Skin of body (tissue), 2 donors: ENCODE results near the gene TSACC. TPM values are rescaled to one million over a fixed set of nuclear protein-coding genes. Genes with fewer than 3 reads are reported as not detected.

Experiments used
- DNase-seq: peaks from one replicate; lab custom pipeline; 2025; lab: John Stamatoyannopoulos, UW
- total RNA-seq: library from RNA; depleted of rRNA; stranded (reverse); fragments of >200 nt; gene quantifications from one replicate; pipeline ENCODE4 v1.2.3, GENCODE V29; 2014

The TSACC gene
- total RNA-seq, 1 donor from 2014 or later = not detected

DNA sequence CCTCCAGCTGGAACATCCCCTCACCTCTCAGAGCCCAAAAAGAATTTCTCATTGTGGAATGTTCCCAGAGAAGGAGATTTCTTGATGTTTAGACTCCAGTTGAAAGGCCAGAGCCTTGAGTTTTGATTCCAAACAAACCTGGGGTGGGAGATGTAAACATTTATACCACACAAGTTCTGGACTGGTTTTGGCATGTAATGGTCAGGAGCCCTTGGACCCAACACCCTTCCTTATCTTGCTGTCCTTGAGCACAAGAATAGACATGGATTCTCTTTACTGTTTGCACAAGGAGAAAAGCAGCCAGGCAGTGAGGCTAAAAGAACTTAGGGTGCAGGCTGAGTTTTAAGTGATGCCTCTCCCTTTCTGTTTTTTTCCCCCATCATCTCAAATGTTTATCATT lies 35.2 kb downstream of the TSACC start:
- no peak for DNase-seq

DNA sequence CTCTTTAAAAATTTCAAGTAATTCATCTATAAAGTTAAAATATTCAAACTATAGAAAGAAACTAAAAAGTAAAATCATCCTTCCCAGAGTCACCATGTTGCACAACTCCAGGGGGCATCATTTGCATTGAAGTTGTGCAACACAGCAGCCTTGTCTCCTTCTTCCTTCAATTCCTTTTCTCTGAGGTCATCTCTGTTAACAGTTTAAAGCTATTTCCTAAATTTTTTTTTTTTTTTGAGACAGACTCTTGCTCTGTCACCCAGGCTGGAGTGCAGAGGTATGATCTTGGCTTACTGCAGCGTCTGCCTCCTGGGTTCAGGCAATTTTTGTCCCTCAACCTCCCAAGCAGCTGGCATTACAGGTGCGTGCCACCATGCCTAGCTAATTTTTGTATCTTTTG lies 37.8 kb downstream of the TSACC start:
- DNase-seq = no peak

DNA sequence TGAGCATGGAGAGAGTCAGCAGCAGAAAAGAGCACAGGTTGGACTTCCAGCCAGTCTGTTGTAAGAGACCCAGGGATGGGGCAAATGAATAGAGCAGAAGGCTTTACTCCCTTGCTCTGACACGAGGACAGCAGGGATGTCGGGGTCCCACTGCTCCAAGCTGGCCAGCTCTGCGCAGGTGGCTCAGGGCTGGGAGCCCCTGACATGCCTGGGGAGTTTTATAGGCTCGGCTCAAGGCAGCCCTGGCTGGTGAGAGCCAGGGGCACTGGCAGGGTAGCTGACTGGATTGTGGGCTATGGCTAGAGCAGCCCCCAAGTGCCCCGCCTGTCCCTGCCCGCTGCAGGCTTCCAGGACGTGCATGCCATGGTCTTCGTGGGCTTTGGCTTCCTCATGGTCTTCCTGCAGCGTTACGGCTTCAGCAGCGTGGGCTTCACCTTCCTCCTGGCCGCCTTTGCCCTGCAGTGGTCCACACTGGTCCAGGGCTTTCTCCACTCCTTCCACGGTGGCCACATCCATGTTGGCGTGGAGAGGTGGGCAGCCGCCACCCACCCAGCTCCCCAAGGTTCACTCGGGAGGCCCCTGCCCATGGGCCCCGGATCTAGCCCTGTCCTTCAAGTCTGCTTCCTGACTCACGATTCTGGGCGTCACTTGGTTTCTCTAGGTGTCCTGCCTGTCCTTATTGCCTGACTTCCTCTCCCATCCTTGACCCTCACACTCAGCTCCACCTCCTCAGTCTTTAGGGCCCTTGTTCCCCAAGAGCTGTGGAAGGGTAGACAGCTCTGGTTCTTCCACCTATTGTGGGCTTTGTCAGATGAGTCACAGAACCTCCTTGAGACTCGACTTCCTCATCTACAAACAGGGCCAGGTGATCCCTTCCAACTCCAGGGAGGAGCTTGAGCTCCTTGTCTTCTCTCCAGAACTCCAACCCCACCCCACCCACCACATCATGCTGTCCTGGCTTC lies 38.9 kb downstream of the TSACC start:
- DNase-seq = no peak

DNA sequence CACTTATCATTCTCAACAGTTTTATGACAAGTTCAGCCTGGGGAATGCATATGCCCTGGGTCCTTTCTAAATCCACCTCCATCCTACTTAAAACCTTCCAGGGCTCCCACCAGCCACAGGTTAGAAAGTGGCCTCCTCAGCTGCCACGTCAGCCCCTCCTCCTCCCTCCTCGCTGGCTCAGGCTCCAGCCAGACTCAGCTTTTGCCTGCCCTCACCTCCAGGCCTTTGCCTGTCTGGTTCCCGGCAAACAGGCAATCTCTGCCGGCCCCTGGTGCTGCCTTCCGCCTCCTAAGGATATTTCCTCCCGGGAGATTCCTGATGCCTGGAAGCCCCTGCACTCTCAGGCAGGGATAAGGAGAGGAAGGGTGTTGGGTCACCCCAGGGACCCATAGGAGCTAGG lies 40.2 kb downstream of the TSACC start:
- DNase-seq = no peak

DNA sequence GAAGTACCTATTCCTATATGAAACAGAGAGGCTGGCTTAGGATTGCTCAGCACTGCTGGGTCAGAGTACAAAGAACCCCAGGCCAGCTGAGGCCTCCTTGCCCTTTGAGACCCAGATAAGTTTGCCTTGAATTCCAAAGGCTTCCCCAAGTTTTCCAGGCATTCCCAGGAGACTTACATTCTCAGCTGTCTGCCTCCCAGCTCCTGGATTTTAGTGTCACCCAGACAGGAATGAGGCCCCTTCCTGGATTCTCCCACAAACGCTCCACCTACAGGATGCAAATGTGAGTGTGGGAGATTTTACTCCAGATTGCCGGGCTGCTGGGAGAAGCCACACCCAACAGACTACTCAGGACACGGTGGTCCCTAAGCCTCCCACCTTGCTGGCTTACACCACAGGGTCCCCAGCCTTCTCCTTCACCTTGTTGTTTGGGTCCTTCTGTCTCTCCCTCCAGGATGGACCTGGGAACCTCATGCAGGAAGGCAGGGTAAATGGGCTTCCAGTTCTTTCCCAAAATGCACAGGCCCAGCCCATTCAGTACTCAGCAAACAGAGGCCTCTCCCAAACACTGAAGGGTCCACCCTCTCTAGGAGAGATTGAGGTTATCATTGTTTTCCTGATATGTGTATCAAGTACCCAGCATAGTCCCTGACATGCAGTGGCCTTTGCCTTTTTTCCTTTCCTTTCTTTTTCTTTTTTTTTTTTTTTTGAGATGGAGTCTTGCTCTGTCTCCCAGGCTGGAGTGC lies 41.3 kb downstream of the TSACC start:
- DNase-seq = no peak

DNA sequence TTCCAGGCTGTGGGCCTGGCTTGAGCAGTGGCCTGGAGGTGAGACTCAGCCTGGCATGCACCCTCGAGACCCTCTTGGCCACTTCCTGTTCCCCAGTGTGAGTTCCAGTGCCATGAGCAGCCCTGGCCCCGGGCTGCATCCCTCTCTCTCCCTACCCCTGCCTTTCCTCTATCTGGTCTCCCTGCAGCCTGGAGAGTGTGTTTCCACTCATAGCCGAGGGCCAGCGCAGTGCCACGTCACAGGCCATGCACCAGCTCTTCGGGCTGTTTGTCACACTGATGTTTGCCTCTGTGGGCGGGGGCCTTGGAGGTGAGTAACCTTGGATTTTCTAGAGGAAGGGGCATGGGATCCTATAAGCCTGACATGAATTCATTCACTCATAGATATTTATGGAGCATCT lies 44.2 kb downstream of the TSACC start:
- no peak for DNase-seq

DNA sequence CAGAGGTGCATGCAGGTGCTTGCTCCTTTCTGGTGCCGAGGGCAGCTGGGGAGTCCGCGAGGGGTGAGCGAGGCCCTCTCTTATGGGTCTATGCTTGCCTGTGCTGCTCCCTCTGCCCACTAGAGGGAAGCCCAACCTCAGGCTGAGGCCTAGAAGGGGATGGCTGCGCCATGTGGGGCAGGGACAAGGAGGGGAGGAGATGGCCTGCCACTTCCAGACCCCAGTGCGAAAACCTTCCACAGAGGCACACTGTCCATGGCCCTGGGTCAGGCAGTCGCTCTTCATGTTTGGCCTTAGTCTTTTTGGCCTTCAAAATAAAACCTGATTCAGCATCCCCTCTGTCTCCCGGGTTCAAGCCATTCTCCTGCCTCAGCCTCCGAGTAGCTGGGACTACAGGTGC lies 44.7 kb downstream of the TSACC start:
- DNase-seq = no peak

DNA sequence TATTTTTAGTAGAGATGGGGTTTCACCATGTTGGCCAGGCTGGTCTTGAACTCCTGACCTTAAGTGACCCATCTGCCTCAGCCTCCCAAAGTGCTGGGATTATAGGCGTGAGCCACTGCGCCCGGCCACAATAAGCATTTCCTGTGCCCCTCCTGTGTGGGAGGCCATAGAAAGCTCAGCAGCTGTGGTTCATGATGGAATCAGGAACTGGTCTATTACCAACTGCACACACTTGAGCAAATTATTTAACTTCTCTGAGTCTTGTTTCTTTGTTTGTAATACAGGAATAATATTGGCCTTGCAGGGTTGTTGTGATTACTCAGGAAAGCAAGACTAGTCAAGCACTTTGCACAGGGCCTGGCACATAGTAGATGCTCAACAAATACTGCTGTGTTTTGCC lies 45.7 kb downstream of the TSACC start:
- no peak for DNase-seq

DNA sequence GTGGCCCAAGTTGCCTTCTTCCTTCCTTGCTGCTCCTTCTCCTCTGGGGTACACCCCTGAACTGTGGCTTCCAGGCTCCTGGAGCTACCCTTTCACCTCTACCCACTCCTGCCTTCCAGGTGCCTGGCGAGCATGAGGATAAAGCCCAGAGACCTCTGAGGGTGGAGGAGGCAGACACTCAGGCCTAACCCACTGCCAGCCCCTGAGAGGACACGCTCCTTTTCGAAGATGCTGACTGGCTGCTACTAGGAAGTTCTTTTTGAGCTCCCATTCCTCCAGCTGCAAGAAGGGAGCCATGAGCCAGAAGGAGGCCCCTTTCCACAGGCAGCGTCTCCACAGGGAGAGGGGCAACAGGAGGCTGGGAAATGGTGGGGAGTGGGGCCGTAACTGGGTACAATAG lies 46.3 kb downstream of the TSACC start:
- DNase-seq = no peak

DNA sequence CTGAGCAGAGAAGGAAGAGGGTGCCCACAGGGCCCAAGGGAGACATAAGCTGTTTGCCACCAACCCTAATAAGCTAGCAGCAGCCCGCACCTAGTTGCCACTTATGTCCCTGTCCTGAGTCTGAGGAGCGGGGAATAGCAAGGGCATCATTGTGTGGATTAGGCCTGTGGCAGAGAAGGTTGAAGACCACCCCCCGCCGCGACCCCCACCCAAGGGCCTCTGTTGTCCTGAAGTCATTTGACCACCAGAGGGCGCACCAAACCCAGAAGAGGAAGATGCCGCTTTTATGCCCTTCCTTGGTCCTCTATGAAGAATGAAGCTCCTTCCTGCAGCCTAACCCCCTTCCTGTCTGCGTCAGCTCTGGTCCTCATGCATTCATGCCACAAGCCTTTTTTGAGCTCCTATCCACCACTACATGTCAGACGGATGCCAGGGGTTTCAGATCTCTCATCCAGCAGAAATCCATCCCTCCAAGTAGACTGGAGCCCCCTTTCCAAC lies 47.3 kb downstream of the TSACC start:
- peak; percentile 3 for DNase-seq

DNA sequence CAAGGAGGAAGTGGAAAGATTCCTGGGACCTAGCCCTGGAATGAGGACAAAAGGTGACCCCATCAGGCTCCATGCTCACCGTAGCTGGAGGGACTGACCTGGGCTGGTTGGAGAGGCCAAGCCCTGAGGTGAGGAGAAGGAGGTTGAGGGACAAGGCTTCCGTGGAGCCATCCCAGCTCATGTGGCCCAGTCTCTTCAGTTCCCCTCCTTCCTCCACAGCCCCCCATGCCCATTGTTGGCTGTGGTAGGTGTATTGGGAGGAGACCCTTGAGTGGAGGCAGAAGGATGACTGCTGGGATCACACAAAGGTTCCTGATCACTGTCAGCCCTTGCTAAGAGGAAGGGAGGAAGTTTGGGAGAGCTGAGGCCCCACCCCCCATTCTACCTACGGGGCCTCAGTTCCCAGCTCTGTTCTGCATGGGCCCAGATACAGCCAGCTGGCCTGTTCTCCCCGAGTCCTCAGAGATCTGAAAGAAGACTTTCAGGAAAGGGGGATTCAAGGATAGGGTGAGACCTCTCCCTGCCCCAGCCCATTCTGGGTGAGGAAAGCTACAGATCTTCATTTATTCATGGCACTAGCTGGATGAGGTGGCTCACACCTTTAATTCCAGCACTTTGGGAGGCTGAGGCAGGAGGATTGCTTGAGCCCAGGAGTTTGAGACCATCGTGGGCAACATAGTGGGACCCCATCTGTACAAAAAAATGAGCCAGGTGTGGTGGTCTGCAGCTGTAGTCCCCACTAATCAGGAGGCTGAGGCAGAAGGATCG lies 48.0 kb downstream of the TSACC start:
- DNase-seq = no peak

DNA sequence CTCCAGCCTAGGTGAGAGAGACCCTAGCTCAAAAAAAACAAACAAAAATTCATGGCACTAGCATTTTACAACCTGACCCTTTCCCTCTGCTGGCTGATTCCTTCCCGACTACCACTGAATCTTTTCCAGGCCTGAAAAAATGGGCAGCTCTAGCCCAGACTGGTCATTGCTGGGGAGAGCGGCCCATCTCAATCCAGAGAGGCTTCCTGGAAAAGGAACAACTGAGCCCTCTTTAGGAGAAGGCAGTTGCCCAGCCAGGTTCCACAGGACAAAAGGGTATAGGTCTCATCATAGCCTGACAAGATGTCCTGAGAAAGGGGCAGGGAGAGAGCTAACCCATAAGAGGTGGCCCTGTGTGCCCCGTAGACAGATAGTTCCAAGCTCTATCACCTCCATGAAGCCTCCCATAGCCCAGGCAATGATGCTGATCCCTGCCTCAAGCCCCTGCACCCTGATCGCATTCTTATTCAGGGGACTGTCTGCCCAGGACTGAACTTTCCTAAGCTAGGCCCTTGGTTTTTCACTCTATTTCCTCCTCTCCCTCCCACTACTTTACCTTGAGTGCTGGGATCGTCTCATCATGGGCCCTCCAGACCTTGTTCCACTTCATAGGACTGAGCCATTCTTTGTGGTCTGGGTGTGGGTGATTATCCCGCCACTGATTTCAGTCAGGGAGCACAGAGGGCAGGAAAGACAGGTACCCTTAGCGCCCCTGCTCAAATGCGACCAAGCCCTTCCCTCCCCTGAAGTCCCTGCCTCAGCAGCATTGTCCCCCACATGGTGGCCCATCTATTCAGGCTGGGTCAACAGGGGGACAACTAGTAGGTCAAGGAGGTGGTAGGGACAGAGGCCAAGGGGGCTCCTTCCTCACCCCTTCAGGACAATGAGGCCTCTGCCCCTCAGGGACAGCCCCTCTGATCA lies 48.9 kb downstream of the TSACC start:
- no peak for DNase-seq

DNA sequence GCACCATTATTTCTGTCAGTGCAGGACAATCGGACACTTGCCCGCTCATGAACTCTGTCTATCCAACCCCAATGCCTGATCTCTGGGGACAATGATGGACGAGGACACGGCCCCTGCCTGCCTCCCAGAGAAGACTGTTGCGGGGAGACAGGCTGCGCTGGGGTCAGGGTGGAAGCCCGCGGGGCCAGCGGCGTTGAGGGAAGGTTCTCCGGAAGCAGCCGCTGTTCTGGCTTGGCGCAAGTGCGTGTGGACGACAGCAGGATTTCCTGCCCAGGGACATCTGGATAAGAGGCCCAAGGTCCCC lies 49.5 kb downstream of the TSACC start:
- DNase-seq = no peak

DNA sequence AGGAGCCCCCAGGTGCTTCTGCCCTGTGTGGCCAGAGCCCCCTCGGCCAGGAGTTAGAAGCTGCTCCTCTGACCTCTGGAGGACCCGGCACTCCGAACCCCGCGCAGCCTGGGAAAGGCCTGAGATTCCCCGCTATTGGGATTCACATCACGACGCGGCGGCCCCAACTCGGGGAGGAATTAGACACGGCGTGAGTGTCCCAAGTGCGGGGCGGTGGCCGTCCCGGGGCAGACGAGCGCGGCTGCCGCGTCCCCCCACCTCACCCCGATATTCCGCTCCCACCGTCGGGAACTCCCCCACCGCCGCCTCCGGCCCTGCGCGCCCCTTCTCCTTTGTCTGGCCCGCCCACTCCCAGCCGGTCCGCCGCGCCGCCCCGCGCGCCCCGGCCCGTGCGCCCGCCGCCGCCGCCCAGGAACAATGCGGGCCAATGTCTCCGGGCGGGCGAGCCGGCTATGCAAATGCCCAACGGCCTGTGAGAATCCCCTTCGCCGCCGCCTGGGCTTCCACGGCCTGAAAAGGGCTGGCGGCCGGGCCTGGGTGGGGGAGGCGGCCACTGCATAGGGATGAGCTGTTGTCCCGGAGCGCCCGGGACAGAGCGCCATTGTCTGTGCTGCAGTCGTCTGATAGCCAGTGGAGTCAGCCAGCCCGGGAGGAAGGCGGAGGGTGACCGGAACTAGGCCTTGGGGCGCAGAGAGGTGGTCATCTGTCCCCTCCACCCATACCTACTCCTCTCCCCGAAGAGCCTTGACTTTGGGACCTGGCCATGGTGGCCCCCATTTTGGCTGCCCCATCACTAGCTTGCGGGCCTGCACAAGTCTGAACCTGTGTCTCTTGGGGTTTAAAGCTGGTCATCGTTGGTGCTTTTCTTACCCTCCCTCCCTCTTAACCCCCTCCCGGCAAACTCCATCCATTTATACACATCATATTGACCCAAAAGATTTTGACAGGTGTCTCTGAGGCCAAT lies 50.1 kb downstream of the TSACC start:
- DNase-seq = no peak

DNA sequence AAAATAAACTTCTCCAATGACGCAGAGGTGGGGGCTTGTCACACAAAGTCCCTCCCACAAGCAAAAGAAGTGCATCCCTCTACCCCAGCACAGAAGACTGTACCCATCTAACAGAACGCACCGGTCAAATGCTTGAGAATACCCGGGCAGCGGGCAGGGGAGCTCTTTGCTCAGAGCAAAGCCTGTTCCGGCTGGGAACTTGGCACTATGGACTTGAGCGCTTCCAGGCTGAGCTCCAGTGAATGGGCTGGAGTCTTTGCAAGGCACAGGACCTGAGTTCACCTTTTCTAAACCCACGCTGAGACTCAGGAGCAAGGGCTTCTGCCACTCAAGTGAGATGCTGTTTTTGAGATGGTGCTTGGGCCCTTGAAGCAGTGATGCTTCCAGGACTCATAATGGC lies 51.0 kb downstream of the TSACC start:
- no peak for DNase-seq

DNA sequence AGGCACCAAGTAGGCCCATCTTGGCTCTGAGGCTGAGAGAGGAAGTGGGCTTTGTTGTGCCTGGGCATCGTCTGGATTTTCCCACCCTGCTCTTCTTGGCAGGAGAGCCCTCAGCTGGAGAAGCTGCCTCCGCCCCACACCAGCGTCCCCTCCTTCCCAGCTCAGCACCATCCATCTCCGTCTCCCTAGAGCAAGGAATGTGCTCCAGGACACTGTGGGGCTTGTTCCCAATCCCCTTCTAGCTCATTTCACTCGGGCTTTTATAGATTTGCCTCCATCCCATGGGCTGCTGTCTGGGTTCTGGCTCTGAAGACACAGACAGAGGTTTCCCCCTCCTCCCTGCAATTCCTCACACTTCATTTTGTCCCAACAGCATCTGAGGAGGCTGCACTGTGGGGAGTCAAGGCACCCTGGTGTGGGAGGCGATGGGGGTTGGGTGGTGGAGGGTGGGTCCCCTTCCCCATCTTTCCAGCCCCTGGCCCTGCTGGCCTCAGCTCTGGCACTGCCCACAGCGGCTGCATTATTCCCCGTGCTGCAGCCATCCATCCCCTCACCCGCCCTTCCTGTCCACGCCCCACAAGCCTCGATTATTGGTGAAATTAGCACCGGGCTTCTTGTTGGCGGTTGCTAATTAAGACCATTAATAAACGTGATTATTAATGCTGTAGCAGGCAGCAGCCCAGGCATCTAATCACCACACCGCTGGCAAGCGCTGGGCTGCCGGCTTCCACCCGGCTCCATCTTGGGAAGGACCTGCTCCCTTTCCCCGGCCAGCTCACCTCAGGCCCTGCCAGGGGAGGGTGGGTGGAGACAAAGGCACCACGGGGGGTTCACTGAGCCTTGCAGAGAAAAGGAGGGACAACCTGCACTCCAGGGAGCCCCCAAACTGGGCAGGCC lies 52.4 kb downstream of the TSACC start:
- no peak for DNase-seq

DNA sequence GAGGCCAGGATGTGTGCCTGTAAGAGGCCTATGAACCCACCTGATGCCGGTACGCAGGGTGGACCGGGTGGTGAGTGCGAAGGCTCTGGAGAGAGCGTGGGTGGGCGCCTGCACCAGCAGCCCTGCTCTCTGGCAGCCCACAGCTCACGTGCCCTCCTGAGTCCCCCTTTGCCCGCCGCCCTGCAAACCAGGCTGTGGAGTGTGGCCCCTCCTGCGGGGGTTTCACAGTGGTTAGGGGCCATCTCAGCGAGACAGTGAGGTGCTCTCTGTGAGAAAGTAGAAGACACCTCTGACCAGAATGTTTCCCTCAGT lies 53.0 kb downstream of the TSACC start:
- DNase-seq = no peak

DNA sequence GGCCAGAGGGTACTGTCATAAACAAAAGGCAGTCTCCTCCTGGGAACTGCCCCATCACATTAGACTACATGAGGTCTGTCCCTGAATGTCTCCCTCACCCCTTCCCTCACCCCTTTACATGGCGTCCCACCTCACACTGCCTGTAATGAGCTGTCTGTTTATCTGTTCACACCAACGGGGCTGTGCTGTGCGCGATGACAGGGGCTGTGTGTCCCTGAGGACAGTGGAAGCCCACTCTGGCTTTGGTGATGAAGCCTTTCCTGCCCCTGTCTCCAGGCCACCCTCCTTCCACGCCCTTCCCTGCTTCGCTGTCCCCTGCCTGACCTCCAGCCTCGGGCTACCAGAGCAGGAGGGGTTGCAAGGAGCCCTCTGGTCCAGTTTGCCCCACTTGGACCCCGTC lies 53.4 kb downstream of the TSACC start:
- no peak for DNase-seq

DNA sequence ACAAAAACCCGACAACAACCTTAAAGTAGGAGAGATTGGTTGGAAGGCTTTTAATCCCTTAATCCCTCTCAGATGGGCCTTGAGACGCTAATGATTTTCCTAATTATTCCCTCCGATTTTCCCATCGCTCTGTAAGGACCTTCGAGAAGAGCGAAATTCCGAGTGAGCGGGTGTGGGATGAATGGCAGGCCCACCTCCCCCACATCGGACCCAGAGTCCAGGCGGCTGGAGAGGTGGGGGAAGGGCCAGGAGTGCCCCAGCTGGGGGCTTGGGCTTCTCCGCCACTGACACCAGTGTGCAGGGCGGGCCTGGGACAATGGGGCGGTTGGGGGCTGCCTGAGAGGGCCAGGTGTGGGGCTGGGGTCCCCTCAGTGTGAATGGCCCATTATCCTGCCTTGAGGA lies 54.1 kb downstream of the TSACC start:
- DNase-seq = no peak
